ENCODE results near the gene UBAP2.

- no peak for TF ChIP-seq EP300 (IDR thresholded peaks at IDR 0.05)
- TF ChIP-seq CTCF (IDR thresholded peaks at IDR 0.05): no peak
- TF ChIP-seq POLR2A (IDR thresholded peaks at IDR 0.05): no peak
These were observed 131.7 kb downstream of the UBAP2 start for GRCh38 chr9:33917036-33917435.

All from ovary (tissue), 3 donors.